Endothelial cell of coronary artery (primary cell): ENCODE results near the gene PPP3CA. TPM values are rescaled to one million over a fixed set of nuclear protein-coding genes. Genes with fewer than 3 reads are reported as not detected.

Experiments used
- total RNA-seq: library from RNA; depleted of rRNA; stranded (reverse); fragments of >200 nt; gene quantifications from 2 replicates; pipeline ENCODE4 v1.2.3, GENCODE V29; 2014

Gene PPP3CA
- total RNA-seq = 54.7 and 59.6 TPM in 2 replicates

GRCh38 chr4:101347267-101347556, at the start of gene PPP3CA:
PPP3CA (minus strand) TSS chr4:101347526.

